ENCODE results near the gene SOHLH2. TPM values are rescaled to one million over a fixed set of nuclear protein-coding genes. Genes with fewer than 3 reads are reported as not detected.
A peak's percentile ranks its signal among the peaks of the same experiment; 100 is the strongest.

Gene SOHLH2
- total RNA-seq, 1 donor from 2014 or later = not detected

DNA sequence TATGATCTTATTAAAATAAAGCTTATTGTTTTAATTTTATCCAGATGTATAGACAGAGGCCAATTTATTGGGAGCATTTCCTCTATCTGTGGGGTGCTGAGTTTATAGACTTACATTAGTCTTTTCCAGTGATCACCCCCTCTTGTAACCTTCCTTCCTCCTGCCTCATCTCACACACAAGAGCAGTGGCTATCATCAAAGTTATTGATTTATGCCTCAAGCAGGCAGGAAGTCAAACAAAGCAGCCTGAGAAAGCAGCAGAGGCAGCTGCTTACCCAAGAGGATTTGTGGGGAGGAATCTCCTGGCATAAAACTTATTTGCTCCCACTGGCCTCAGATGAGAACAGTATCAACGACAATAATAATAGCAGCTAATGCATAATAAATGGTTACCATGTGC is 56.9 kb downstream of the SOHLH2 start:
- no peak for DNase-seq

DNA sequence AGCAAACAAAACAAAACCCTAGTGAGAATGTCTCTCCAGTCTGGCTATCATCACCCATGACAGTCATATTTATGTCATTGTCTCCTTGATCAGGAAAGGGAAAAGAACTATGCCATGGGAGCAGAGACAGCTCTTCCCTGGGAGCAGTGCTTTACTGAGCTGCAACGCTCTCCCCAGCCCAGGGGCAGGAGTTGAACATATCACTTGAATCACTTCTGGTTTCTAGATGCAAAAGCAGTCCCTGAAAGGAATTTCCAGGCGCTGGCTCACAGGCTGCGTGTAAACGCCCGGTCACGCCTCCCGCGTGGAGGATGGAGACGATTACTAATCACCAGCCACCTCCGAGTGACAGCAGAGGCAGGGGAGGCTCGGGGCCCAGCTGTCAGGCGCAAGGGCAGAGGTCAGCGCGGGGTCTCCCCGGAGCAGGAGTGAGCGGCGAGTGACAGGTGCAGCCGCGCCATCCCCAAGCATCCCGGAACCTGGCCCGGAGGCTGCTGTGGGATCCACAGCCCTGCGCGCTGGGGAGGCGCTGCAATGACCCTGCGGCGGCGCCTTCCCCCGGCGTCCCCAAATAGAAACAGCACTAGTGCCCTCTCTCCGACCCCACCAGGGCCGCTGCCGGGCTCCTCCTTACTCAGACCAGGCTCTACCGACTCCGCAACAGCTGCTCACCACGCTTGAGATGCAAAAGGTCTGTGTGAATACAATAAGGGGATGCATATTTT is 59.6 kb downstream of the SOHLH2 start:
- TF ChIP-seq, protein P1, sequence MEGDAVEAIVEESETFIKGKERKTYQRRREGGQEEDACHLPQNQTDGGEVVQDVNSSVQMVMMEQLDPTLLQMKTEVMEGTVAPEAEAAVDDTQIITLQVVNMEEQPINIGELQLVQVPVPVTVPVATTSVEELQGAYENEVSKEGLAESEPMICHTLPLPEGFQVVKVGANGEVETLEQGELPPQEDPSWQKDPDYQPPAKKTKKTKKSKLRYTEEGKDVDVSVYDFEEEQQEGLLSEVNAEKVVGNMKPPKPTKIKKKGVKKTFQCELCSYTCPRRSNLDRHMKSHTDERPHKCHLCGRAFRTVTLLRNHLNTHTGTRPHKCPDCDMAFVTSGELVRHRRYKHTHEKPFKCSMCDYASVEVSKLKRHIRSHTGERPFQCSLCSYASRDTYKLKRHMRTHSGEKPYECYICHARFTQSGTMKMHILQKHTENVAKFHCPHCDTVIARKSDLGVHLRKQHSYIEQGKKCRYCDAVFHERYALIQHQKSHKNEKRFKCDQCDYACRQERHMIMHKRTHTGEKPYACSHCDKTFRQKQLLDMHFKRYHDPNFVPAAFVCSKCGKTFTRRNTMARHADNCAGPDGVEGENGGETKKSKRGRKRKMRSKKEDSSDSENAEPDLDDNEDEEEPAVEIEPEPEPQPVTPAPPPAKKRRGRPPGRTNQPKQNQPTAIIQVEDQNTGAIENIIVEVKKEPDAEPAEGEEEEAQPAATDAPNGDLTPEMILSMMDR (IDR thresholded peaks at IDR 0.05; ENCODE audit: borderline replicate concordance) = no peak
- Histone ChIP-seq H3K4me1 (peaks cover 12% of the 10 kb centered on the region), H3K4me3 (peak overlapping the region; percentile 63), H3K36me3 (no peaks in the 10 kb centered on the region), H3K27ac (replicated peaks) (no peak overlapping the region), H3K9me3 (replicated peaks) (peaks cover 9% of the 10 kb centered on the region), H3K27me3 (ENCODE audit: low read depth) (peaks cover 8% of the 10 kb centered on the region)
- DNase-seq = peak; percentile 16
- intact Hi-C loops (cut with micrococcal nuclease) = no loop called here

More for the DNA sequence above, 56.9 kb downstream of the SOHLH2 start:
- no peaks in the 10 kb centered on the region for H3K36me3 ChIP-seq
- intact Hi-C loops (cut with micrococcal nuclease) = no loop called here
- peaks cover 12% of the 10 kb centered on the region for H3K4me1 ChIP-seq
- H3K9me3 ChIP-seq (replicated peaks) = no peaks in the 10 kb centered on the region
- no peak overlapping the region for H3K4me3 ChIP-seq
- H3K27ac ChIP-seq (replicated peaks) = no peak overlapping the region
- TF ChIP-seq, protein P1 (IDR thresholded peaks at IDR 0.05; ENCODE audit: borderline replicate concordance) = no peak
- peaks cover 8% of the 10 kb centered on the region for H3K27me3 ChIP-seq (ENCODE audit: low read depth)

DNA sequence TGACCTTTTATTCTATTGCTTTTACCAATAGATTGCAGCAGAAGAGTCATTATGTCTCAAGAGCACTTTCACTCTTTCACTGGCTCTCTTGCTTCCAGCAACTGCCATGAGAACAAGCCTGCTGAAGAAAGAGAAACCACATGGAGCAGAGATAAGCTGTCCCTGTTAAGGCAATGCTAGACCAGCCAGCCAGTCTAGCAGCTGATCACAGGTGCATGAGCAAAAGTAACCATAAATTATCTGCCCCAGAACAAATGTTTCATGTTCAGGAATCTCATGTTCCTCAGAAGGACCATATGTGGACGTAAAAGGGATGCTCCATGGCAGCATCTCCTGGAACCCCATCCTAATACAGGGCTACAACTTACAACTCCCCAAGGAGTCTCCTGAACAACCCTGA is 62.8 kb downstream of the SOHLH2 start:
- intact Hi-C loops (cut with micrococcal nuclease) = no loop called here
- no peak for DNase-seq

DNA sequence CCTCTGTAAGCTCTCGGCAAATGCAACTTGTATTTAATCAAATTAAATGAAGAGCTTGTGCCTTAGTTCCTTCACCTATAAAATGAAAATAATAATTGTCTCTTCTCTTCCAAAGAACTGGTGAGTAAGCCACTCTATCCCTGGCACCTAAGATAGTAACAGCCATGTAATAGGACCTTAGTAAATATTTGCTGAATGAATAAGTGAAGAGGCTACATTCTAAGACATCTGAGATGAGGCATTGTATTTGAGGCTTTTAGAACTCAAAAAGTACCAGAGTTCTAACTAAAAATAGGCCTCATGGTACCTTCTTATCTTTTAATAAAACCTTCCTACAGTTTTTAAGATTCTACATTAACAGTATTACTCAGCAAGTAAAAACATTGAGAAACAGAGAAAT is 65.9 kb downstream of the SOHLH2 start:
- DNase-seq = no peak
- H3K36me3 ChIP-seq = no peaks in the 10 kb centered on the region
- TF ChIP-seq, protein P1 (IDR thresholded peaks at IDR 0.05; ENCODE audit: borderline replicate concordance) = no peak
- H3K4me1 ChIP-seq = no peaks in the 10 kb centered on the region
- H3K27me3 ChIP-seq (ENCODE audit: low read depth) = no peaks in the 10 kb centered on the region
- H3K27ac ChIP-seq (replicated peaks) = no peak overlapping the region
- intact Hi-C loops (cut with micrococcal nuclease) = no loop called here
- H3K4me3 ChIP-seq = no peak overlapping the region
- peaks cover 35% of the 10 kb centered on the region for H3K9me3 ChIP-seq (replicated peaks)

More for the DNA sequence above, 62.8 kb downstream of the SOHLH2 start:
- Histone ChIP-seq H3K4me1 (peaks cover 12% of the 10 kb centered on the region), H3K4me3 (no peak overlapping the region), H3K36me3 (no peaks in the 10 kb centered on the region), H3K27ac (replicated peaks) (no peak overlapping the region), H3K27me3 (ENCODE audit: low read depth) (peaks cover 8% of the 10 kb centered on the region), H3K9me3 (replicated peaks) (peaks cover 9% of the 10 kb centered on the region)
- TF ChIP-seq, protein P1 (IDR thresholded peaks at IDR 0.05; ENCODE audit: borderline replicate concordance) = no peak

DNA sequence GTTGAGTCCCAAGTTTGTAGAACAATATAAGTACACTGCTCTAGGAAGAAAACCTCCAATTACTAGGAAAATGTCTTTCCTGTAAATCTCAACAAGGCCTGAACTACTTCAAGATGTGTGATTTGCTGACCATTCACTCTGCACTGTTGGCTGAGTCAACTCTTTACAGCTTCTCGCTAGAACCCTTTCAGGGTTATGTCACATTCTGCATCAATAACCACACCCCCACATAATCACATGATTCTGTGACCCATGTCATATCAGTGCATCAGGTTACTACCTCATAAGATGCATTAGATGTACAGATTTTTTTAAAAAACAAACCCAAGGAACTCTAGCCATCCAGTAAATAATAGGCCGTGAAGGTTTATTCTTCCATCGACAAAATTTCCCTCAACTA is 67.0 kb downstream of the SOHLH2 start:
- H3K36me3 ChIP-seq = no peaks in the 10 kb centered on the region
- H3K27me3 ChIP-seq (ENCODE audit: low read depth) = no peaks in the 10 kb centered on the region
- peaks cover 36% of the 10 kb centered on the region for H3K9me3 ChIP-seq (replicated peaks)
- no peak for DNase-seq
- intact Hi-C loops (cut with micrococcal nuclease) = no loop called here
- no peak overlapping the region for H3K4me3 ChIP-seq
- peak overlapping the region; percentile 51 for H3K27ac ChIP-seq (replicated peaks)
- H3K4me1 ChIP-seq = no peaks in the 10 kb centered on the region
- TF ChIP-seq, protein P1 (IDR thresholded peaks at IDR 0.05; ENCODE audit: borderline replicate concordance) = no peak

Measured in left ventricle myocardium inferior (tissue), 1 donor.